Activated gamma-delta T cell treated with anti-CD3 and anti-CD28 coated beads, Interleukin-2, amount 50 U/mL, for 16 hours (primary cell): ENCODE measurements around the gene MPHOSPH8.
"Not testable (repeated sequence)": the region's sequence is repeated elsewhere in the genome, so short reads cannot be mapped to it uniquely, and the experiment has no call there.

Experiments
- DNase-seq: peaks from one replicate; pipeline ENCODE4 v3.0.0-alpha.2; 2020; ENCODE audit warnings: low read depth

Gene MPHOSPH8

GRCh38 chr13:19685437-19685836, 52.0 kb downstream of the MPHOSPH8 start:
- DNase-seq = no peak

- not testable (repeated sequence) for DNase-seq
These were observed 58.0 kb downstream of the MPHOSPH8 start for GRCh38 chr13:19691447-19691846.

GRCh38 chr13:19695428-19695827, 62.0 kb downstream of the MPHOSPH8 start:
- no peak for DNase-seq

- DNase-seq = no peak
These were observed 62.4 kb downstream of the MPHOSPH8 start for GRCh38 chr13:19695829-19696228.

- not testable (repeated sequence) for DNase-seq
These were observed 67.5 kb downstream of the MPHOSPH8 start for GRCh38 chr13:19700963-19701362.

- DNase-seq = not testable (repeated sequence)
These were observed 68.2 kb downstream of the MPHOSPH8 start for GRCh38 chr13:19701619-19702018.

GRCh38 chr13:19704256-19704655, 70.8 kb downstream of the MPHOSPH8 start:
- not testable (repeated sequence) for DNase-seq

GRCh38 chr13:19709039-19709438, 75.6 kb downstream of the MPHOSPH8 start:
- DNase-seq = not testable (repeated sequence)

- DNase-seq = not testable (repeated sequence)
These were observed 76.3 kb downstream of the MPHOSPH8 start for GRCh38 chr13:19709782-19710181.

GRCh38 chr13:19713186-19713965, 79.9 kb downstream of the MPHOSPH8 start:
- DNase-seq = no peak

- no peak for DNase-seq
These were observed 86.6 kb downstream of the MPHOSPH8 start for GRCh38 chr13:19720039-19720438.
